Skin epidermis (tissue), 12 donors: ENCODE data around the gene CEBPE.
"Not testable (repeated sequence)": the region's sequence is repeated elsewhere in the genome, so short reads cannot be mapped to it uniquely, and the experiment has no call there.

ENCODE experiments used
- H3K27ac ChIP-seq, 21 experiments: fragments of 200-600 bp; sonication (generic) in 11 of 21; one replicate each; pipeline ENCODE4 v1.5.0; 2020; ENCODE audit warnings: mild to moderate bottlenecking in 3 of 21, inconsistent platforms in 2 of 21, moderate library complexity in 2 of 21
- H3K4me3 ChIP-seq, 7 experiments: fragments of 200-600 bp; sonication (generic) in 2 of 7; one replicate each; pipeline ENCODE4 v1.5.0; 2020; ENCODE audit warnings: inconsistent platforms in 2 of 7, mild to moderate bottlenecking in 2 of 7, moderate library complexity in 1 of 7

The CEBPE gene

GRCh38 chr14:23107620-23108019 is 11.4 kb downstream of the CEBPE start:
- H3K4me3 ChIP-seq, H3K27ac ChIP-seq: not testable (repeated sequence)

GRCh38 chr14:23106747-23107045 is 12.4 kb downstream of the CEBPE start:
- H3K4me3 ChIP-seq: no peak overlapping the region
- H3K27ac ChIP-seq: no peak overlapping the region

- H3K27ac ChIP-seq: no peak overlapping the region
Measured at GRCh38 chr14:23105348-23105824, 13.7 kb downstream of the CEBPE start.

DNA sequence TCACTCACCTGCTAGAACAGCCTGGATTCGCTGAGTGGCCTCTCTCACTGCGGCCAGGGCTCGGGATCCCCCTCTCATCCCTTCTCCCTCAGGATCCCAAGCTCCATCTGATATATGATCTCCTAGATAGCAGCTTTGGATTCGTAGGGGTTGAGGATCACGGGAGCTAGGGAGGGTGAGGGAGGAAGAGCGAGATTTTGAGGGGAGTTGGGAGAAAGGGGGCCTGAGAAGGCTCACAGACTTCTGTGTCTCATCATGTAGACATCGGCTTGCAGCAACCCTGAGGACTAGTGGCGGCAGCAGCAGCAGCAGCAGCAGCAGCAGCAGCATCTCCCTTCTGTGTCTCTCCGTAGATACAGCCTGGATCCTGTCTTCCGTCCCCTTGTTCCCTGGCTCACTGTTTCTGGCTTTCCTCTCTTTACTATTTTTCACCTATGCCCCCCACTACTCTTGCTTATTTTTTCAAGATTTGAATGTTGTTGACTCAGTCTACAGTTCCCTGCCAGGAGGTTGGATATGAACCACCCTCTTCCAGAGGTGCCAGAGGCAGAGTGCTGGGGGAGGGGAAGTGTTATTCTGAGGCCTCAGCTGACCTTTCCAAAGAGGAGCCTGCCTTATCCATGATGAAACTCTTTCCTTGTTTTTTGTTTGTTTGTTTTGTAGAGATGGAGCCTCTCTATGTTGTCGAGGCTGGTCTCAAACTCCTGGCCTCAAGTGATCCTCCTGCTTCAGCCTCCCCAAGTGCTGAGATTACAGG is 14.3 kb downstream of the CEBPE start, which contains the start of gene CIROP:
TSS of gene CIROP (minus strand) at position 399 of the 757 bp plus-strand sequence. CDS start at position 330, 69 bp downstream.
- Histone ChIP-seq H3K4me3 (no peak within 1 kb of the TSS), H3K27ac (no peak within 1 kb of the TSS)

More at GRCh38 chr14:23105348-23105824, 13.7 kb downstream of the CEBPE start:
- no peak overlapping the region for H3K4me3 ChIP-seq

DNA sequence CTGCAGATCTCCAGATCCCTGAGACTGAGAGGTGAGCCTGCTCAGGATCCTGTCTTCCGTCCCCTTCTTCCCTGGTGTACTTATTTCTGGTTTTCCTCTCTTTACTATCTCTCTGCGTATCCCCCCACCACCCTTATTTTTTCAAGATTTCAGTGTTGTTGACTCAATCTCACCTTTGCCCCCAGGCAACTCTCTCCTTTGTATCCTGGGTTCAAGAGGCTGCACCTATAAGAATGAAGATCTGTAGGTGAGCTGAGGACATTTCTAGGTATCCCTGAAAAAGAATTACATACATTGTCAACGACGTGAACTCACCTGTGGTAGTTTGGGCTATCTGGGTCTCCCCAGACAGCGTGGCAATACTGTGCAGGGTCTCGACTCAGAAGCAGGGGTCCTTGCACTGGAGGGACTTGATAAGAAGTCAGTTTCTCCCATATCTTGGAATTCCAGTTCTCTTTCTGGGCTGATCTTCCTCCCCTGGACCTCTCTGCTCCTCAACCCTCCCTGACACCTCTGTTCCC is 14.9 kb downstream of the CEBPE start:
- H3K4me3 ChIP-seq: no peak overlapping the region
- no peak overlapping the region for H3K27ac ChIP-seq

- H3K4me3 ChIP-seq: no peak overlapping the region
- no peak overlapping the region for H3K27ac ChIP-seq
Measured at GRCh38 chr14:23103581-23103980, 15.5 kb downstream of the CEBPE start.

DNA sequence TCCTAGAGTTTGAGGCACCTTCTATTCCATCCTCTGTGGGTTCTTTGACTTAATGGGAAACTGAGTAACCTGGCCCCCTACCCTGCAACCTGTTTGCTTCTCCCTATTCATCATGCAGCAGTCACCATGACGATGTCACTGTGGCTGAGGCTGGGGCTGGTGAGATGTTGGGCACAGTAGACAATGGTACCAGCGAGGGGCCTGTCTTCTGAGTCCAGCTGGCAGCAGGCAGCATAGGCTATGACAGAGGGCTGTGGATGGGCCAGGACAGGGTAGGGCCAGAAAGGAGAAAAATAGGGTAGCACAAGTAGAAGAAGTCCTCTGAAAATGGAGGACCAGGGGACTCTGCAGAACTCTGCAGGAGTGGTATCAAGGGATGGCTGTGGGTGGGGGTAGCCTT is 16.3 kb downstream of the CEBPE start:
- no peak overlapping the region for H3K4me3 ChIP-seq
- no peak overlapping the region for H3K27ac ChIP-seq

- no peak overlapping the region for H3K4me3 ChIP-seq
- no peak overlapping the region for H3K27ac ChIP-seq
Measured at GRCh38 chr14:23101986-23102625, 16.9 kb downstream of the CEBPE start.

DNA sequence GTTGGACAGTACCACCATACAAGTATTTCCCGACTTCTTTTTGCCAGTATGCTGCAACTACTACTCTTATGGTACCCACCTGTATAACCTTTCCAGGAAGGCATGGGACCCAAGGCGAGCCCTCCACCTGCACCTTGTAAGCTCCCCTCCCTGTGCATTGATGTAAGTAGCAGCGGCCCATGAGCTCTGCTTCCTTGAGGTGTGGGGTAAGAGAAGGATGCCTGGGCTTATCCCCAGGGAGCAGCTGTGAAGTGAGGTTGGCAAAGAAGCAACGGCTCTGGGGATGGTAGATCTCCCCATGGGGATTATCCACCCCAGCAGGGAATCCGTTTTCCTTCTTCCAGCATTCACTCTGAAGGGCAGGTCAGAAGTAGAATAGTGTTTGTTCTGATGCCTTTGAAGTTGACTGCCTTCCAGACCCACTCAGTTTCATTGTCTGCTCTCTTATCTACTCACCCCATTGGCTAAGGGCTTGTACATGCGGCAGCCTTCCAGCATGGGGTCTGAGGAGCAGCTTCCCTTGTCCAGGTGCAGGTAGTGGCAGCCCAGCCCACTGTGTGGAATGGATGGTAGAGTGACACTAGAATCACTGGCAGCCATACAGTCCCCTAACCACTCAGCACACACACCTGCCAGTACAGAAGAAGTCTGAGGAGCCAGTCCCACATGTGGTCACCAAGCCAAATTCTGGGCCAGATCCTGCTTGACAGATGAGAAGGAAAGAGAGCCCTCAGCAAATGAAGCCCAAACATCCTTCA is 17.7 kb downstream of the CEBPE start:
- no peak overlapping the region for H3K4me3 ChIP-seq
- no peak overlapping the region for H3K27ac ChIP-seq

- H3K4me3 ChIP-seq: no peak overlapping the region
- H3K27ac ChIP-seq: no peak overlapping the region
Measured at GRCh38 chr14:23099212-23099861, 19.7 kb downstream of the CEBPE start.

DNA sequence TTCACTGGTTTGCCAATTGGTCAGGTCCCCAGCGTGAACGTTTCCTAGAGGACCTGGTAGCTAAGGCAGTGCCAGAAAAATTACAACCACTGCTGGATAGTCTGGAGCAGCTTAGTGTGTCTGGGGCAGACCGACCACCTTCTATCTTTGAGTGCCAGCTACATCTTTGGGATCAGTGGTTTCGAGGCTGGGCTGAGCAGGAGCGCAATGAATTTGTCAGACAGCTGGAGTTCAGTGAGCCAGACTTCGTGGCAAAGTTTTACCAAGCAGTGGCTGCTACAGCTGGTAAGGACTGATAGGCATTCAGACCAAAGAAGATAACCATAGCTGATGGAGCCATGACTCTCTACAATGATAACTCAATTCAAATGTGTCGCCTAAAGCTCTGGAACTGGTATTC is 21.3 kb downstream of the CEBPE start:
- H3K4me3 ChIP-seq: no peak overlapping the region
- no peak overlapping the region for H3K27ac ChIP-seq

DNA sequence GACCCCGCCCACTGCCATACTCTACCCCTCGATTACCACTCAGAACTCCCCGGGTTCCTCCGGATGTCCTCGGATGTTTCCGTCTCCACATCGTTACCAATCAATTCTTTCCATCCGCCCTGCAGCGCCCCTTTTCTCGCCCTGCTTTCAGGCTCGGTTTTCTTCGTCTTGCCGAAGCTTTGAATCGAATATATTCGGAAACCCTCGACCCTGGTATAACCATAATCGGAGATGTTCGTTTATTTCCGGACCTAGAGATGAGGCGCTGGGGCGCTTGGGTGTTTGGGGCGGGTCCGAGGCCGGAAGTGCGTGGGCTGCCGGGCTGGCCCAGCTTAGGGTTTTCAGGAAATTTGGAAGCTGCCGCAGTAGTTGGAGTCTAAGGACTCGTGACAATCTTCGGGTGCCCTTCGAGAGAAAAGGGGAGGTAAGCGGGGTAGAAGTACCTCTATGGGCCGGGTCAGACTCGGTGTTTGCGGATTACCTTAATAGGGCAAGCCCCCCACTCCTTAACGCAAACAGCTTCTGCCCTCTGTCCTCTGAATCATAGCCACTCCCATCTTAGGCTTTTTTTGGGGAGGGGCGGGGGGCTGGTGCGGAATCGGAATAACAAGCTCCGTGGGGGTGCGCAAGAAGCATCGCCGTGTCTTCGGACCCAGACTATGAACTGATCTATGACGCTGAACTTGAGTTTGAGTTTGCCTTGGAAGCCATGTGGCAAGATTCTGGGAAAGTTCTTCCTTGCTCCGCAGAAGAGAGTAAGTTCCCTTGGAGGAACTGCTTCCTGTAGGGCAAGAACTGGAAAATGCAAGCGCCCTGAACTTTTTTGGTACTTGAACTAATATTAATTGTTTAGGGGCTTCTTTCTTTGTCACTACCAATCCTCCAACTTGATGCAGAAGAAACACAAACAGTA is 23.6 kb downstream of the CEBPE start, which contains the start of gene C14orf119:
TSS of gene C14orf119 (plus strand) at position 310 of the 913 bp plus-strand sequence. CDS start 2,154 bp downstream, outside the sequence.
- Histone ChIP-seq H3K4me3 (peak within 1 kb of the TSS; percentile 64 to 90 (median 78)), H3K27ac (peak within 1 kb of the TSS; percentile 90 to 100 (median 98))

DNA sequence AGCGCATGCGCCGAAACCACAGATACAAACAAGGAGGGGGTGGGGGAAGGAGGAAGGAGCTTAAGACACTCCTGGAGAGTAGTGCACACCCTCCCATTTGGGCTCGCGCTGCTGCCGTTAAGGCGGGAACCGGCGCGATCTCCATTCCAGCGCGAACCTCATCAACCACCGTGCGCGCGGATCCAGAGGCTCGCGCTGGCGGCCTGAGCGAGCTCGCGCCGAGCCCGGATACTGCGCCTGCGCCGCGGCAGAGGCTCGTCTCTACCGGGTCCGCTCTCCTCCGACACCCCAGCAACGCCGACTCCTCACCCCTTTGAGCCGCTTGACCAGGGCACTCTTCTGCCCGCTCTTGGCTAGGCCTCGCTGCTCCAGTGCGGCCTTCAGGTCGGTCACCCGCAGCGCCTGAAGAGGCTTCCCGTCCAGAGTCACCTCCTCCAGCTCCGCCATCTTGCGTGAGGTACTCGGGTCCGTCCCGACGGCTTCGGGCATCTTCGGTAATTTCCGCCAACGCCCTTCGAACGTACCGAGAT is 24.3 kb downstream of the CEBPE start, which contains the start of gene ACIN1:
TSS of gene ACIN1 (minus strand) at position 471 of the 530 bp plus-strand sequence. CDS start at position 447, 24 bp downstream.
- peak within 1 kb of the TSS; percentile 90 to 100 (median 98) for H3K27ac ChIP-seq
- H3K4me3 ChIP-seq: peak within 1 kb of the TSS; percentile 64 to 90 (median 78)

- peak overlapping the region; percentile 61 to 90 (median 78) for H3K4me3 ChIP-seq
- H3K27ac ChIP-seq: peak overlapping the region in 20 of 21 experiments; percentile 87 to 100 (median 98)
Measured at GRCh38 chr14:23093991-23094665, 24.9 kb downstream of the CEBPE start.

DNA sequence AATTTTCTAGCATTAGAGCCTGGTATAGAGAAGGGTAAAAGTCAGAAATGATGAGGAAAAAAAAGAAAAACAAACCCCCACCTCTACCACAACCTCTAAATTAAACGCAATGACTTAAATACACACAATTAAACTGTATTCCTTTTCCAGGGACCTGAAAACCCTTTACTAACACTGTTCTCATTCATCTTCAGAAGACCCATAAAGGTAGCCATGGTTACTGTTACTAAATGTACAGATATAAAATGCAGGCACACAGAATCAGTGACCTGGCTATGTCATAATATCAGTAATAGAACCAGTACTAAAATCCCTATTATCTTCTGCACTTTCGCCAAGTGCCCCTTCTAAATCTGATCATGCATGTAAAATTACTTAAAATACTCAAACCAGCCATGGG is 25.5 kb downstream of the CEBPE start:
- Histone ChIP-seq H3K4me3 (peak overlapping the region in 5 of 7 experiments; percentile 61 to 90 (median 78)), H3K27ac (peak overlapping the region in 3 of 21 experiments; percentile 95 to 99 (median 98))

GRCh38 chr14:23093104-23093503 is 26.0 kb downstream of the CEBPE start:
- Histone ChIP-seq H3K27ac (no peak overlapping the region), H3K4me3 (no peak overlapping the region)
